AG08395 (cell line): Measurements from ENCODE around the gene RFPL2.
"Not testable (repeated sequence)": the region's sequence is repeated elsewhere in the genome, so short reads cannot be mapped to it uniquely, and the experiment has no call there.

Source experiments
- DNase-seq: peaks from one replicate; pipeline ENCODE4 v3.0.0; 2012; ENCODE audit warnings: mixed read lengths, low spot score

The RFPL2 gene

DNA sequence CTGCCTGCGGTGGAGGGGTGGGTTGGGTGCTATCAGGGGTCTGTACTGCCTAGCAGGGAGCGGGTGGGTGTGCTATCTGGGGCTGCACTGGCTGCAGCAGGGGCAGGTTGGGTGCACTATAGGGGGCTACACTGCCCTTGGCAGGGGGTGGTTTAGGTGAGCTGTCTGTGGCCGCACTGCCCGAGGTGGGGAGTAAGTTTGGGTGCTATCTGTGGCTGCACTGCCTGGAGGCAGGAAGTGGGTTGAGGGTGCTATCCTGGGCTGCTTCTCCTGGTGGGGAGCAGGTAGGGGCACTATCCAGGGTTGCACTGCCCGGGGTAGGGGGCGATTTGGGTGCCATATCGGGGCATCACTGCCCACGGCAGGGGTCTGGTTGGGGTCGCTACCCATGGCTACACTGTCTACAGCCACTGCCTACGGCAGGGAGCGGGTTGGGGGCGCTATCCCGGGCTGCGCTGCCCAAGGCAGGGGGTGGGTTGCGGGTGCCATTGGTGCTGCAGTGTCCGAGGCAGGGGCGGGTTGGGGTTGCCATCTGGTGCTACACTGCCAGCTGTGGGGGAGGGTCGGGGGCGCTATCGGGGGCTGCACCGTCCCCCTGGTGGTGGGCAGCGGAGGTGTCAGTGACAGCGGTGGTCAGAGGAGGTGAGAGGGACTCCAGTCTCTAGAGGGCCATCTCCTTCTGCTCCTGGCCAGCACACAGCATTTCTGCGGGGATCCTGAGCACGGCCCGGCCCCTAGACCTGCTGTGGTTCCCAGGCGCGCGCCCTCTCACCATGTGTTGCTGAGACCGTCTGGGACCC lies 1.3 kb upstream of the RFPL2 start:
- no peak for DNase-seq

GRCh38 chr22:32204040-32204855 lies 625 bp downstream of the RFPL2 start:
- no peak for DNase-seq

DNA sequence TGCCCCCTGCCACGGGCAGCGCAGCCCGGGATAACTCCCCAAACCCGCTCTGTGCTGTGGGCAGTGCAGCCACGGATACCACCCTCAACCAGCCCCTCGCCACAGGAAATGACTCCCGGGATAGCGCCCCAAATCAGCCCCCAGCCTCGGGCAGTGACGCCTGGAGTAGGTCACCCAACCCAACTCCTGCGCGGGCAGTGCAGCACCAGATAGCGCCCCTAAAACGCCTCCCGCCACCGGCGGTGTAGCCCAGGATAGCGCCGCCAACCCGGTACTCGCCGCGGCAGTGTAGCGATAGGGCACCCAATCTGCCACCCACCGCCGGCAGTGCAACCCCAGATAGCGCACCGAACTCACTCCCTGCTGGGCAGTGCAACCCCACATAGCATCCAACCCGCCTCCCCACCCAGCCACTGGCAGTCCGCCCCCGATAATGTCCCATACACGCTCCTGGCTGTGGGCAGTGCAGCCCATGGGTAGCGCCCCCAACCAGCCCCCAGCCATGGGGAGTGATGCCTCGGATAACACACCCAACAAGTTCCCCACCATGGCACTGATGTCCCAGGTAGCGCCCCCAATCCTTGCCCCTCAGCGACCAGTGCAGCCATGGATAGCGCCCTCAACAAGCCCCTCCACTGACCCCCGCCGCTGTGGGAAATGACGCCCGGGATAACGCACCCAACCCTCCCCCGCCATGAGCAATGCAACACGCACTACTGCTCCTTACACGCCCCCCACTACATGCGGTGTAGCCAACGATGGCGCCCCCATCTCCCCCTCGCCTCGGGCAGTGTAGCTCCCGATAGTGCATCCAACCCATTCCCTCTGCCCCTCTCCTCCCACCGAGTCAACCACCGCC lies 1.5 kb downstream of the RFPL2 start:
- DNase-seq: no peak

- DNase-seq: peak; percentile 40
Observed at GRCh38 chr22:32202539-32203180, 2.2 kb downstream of the RFPL2 start.

DNA sequence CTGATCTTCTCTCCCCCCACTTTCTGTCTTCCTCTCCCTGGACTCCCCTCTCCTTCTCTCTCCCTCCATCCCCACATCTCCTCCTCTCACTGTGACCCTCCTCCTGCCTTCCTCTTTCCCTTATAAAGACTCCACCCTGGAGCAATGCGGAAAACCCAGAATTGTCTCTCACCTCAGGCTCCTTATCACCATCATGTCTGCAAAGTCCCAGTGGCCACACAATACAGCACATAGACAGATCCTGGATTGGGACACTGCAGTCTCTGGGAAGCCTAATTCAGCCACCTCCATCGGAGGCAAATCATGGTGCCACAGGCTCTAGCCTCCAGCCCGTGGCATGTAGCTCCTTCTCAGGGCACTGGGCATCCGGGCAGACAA lies 2.7 kb downstream of the RFPL2 start:
- DNase-seq: no peak

- no peak for DNase-seq
Observed at GRCh38 chr22:32200752-32201151, 4.1 kb downstream of the RFPL2 start.

DNA sequence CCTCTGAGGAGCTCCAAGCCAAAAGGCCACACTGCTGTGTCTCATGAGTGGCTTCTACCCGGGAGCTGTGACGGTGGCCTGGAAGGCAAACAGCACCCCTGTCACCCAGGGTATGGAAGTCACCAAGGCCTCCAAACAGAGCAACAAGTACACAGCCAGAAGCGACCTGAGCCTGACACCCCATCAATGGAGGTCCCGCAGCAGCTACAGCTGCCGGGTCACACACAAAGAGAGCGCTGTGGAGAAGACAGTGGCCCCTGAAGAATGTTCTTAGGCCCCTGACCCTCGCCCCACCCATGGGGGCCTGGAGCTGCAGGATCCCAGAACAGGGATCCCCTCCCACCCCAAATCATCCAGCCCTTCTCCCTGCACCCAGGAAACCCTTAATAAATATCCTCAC lies 4.9 kb downstream of the RFPL2 start:
- DNase-seq: no peak

GRCh38 chr22:32199341-32199740 lies 5.5 kb downstream of the RFPL2 start:
- no peak for DNase-seq

DNA sequence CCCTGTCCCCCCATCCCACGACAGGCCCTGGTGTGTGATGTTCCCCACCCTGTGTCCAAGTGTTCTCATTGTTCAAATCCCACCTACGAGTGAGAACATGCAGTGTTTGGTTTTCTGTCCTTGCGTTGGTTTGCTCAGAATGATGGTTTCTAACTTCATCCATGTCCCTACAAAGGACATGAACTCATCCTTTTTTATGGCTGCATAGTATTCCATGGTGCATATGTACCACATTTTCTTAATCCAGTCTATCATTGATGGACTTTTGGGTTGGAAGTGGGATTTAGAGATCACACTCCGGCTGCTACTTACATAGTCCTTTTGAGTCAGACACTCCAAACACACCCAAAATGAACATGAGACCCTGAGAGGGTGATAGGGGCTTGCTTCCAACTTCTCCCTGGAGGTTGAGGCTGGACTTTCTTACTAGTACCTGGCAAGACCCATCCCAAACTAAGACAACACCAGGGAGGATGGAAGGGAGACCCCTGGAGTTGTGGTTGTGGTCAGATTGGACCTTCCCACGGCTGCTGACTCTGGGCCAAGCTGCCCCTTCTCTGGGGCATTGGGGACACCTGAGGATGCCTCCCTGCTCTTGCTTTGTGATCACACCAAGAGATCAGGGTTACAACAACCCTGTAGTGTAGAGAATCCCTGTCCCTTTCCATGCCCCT lies 7.2 kb downstream of the RFPL2 start:
- DNase-seq: not testable (repeated sequence)

DNA sequence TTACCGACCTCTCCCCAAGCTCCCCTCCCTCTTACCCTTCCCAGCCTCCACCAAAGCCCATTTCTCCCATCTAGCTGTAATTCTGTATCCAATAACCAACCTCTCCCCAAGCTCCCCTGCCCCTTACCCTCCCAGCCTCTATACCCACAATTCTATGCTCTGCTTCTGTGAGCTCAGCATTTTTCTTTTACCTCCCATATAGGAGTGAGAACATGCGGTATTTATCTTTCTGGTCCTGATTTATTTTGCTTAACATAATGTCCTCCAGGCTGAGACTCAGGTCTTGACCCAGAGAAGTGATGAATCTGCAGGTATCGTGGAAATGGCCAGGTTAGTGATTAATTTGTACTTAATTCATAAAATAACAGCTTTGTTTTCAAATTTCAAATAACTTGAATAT lies 9.0 kb downstream of the RFPL2 start:
- not testable (repeated sequence) for DNase-seq

DNA sequence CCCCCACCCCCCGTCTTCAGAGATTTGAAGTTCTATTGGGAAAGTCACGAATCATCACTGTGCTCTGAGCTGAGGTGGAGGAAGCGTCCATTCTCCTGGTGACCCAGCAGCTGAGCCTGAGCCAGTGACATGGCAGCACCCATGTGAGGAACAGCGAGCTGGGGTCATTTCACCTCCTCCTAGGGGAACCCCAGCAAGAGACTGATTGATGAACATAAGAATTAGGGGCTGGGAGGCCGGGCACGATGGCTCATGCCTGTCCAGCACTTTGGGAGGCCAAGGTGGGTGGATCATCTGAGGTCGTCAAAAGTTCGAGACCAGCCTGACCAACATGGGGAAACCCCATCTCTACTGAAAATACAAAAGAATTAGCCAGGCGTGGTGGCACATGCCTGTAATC lies 11.5 kb downstream of the RFPL2 start:
- DNase-seq: not testable (repeated sequence)

DNA sequence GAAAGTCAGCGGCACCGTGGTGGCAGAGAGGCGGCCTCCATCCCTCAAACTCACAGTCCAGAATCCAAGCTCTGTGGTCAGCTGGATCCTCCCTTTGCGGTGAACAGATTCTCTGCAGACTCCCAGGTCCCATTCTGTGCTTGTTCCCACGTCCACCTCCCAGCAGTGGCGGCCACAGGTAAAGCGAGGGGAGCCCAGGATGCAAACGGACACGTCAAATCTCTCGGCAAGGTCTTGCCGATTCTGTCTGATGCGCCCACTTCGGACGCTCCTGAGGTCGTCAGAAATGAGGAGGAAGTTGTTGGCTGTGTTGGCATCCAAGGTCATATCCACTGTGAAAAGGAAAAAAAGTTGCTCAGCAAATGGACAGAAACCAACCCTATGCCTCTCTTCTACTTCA lies 13.9 kb downstream of the RFPL2 start:
- not testable (repeated sequence) for DNase-seq

DNA sequence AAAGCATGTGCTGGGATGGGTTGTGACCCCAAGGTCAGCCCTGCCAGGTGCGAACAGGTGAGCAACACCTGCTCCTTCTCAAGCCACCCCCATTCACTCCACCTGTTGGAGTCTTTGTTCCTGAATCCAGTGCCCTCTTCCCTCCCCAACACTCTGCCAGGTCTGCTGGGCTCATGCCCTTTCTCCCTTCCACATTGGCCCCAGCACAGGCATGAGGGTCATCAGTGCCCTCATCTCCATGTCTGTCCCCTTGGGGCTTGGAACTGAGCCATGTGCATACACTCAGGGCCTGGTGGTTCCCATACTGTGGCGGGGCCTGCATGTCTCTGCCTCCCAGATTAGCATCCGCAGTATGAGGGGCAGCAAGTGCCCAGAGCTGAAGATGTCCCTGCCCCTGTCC lies 19.1 kb downstream of the RFPL2 start:
- DNase-seq: no peak

DNA sequence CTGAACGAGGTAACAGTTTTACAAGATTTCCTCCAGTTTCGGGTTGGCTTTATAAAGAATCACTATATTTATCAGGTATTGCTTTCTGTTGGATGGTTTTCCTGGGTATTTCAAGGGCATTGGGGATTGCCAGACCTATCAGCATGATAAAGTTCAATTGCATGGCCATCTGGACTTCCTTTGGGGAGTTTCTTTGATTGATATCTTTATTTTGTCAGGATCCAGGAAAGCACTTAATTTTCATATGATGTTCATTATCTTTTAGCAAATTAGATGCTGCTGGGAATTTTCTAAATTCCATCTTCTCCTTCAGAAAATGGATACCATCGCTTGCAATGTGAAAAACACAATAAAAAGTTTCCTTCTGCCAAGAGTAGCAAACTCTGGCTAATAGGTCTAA lies 21.2 kb downstream of the RFPL2 start:
- no peak for DNase-seq

DNA sequence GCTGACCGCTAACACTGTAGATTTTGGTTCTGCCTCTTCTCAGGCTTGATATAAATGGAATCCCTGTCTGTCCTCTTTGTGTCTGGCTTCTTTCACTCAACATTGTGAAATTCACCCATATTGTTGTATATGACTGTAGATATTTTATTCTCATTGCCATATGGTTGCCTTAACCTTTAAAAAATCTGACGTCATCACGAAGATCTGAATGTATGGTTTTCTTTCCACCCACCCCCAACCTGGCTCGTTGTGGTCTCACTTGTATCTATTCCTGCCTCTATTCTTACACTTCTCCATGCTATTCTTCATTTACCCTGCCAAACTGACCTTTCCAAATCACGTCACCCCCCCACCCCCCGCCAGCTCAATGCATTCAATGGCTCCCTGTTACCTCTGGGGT lies 23.8 kb downstream of the RFPL2 start:
- no peak for DNase-seq

DNA sequence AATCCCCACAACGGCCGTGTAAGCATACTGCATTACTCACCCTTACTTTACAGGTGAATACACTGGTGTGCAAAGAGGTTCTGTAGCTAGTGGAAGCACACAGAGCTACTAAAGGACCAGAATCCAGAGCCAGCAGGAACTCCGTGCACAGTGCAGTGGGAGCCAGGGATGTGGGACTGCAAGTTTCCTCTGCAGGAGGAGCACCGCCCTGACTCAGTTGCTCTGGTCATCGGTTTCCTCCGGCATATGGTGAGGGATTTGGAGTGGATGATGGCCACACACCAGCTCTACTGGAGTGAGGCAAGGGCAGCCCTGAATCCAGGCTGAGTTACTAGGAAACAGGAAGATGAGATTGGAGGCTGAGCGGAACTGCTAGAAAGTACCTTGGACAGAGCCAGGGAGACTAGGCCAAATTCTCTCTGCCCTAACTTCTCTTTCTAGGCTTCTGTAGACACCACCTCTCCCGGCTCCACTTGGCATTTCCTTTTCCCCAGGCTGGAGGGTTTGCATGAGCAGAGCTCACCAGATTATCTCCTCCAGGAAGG lies 27.6 kb downstream of the RFPL2 start:
- no peak for DNase-seq

- no peak for DNase-seq
Observed at GRCh38 chr22:32175683-32176644, 28.9 kb downstream of the RFPL2 start.

DNA sequence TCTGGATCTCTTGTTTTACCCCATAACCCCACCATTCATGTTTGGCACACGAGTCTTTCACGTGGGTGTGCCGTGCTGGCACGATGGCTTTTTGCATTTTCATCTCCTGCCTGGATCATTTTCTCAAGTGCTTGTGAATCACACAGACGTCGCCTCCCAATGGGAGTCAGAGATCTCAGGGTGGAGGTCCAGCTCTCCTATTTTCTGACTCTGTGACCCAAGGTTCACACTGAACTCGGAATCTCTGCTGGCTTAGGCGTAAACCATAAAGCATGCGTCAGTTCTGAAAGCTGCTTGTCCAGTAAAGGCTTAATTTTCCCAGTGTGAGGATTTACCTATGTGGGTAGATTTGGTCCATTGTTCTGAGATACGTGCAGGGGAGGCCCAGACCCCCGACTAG lies 29.8 kb downstream of the RFPL2 start:
- no peak for DNase-seq

GRCh38 chr22:32165681-32166080 lies 39.2 kb downstream of the RFPL2 start:
- no peak for DNase-seq
